Tibial nerve (tissue), 4 donors: ENCODE measurements around the gene SPATA25. TPM values are rescaled to one million over a fixed set of nuclear protein-coding genes. Genes with fewer than 3 reads are reported as not detected.

Experiments
- DNase-seq, 2 donors: peaks; one replicate each; pipeline ENCODE4 v3.0.0-alpha.2; 2019; ENCODE audit warnings: low spot score in 2 of 2
- H3K27ac ChIP-seq, 4 donors: fragments of 200-600 bp; sonication (generic) in 3 of 4; one replicate each; pipeline ENCODE4 v1.5.1; 2017 to 2019; ENCODE audit warnings: mild to moderate bottlenecking in 1 of 4
- H3K27me3 ChIP-seq, 2 donors: fragments of 200-600 bp; sonication (generic) in 1 of 2; one replicate each; pipeline versions ENCODE4 v1.5.1 to v1.6.0; 2017 to 2019
- H3K36me3 ChIP-seq, 3 donors: fragments of 200-600 bp; sonication (generic); one replicate each; pipeline ENCODE4 v1.5.1; 2018 to 2019
- H3K4me1 ChIP-seq, 4 donors: fragments of 200-600 bp; sonication (generic) in 3 of 4; one replicate each; pipeline ENCODE4 v1.5.1; 2017 to 2019
- H3K4me3 ChIP-seq, 4 donors: fragments of 200-600 bp; sonication (generic) in 3 of 4; one replicate each; pipeline ENCODE4 v1.5.1; 2017 to 2019; ENCODE audit warnings: mild to moderate bottlenecking in 1 of 4, moderate library complexity in 1 of 4
- H3K9me3 ChIP-seq, 4 donors: fragments of 200-600 bp; sonication (generic) in 3 of 4; one replicate each; pipeline ENCODE4 v1.5.1; 2017 to 2019
- EP300 ChIP-seq, 2 donors: sonication (generic); formaldehyde crosslinking; IDR thresholded peaks; one replicate each; pipeline ENCODE4 v1.6.1; 2017; ENCODE audit warnings: antibody characterized with exemption in 2 of 2, mild to moderate bottlenecking in 1 of 2
- POLR2A ChIP-seq, 2 donors: fragments of 450-650 bp; IDR thresholded peaks; one replicate each; pipeline ENCODE4 v1.6.1; 2017; ENCODE audit warnings: antibody characterized with exemption in 2 of 2, mild to moderate bottlenecking in 2 of 2, moderate library complexity in 2 of 2
- WGBS, 2 donors: methylation state at CpG; one replicate each; pipeline ENCODE4 v1.1.5; 2018; 5-methylcytosine and 5-hydroxymethylcytosine counted together
- total RNA-seq, 4 donors: library from RNA; depleted of rRNA; stranded (reverse); fragments of >200 nt; gene quantifications; one replicate each; pipeline ENCODE4 v1.1.0, GENCODE V29; 2016
- TF ChIP-seq, protein P1 (sequence below), 5 experiments: fragments of 200-600 bp in 3 of 5; fragments of 450-650 bp in 2 of 5; sonication (generic) in 3 of 5; IDR thresholded peaks; one replicate each; pipeline ENCODE4 v1.5.1; 2016 to 2019; ENCODE audit warnings: antibody characterized with exemption in 5 of 5, mild to moderate bottlenecking in 3 of 5, moderate library complexity in 2 of 5

The SPATA25 gene
- total RNA-seq, 4 donors from 2014 or later, result 2.6 to 18.3 (median 7.9) TPM

DNA sequence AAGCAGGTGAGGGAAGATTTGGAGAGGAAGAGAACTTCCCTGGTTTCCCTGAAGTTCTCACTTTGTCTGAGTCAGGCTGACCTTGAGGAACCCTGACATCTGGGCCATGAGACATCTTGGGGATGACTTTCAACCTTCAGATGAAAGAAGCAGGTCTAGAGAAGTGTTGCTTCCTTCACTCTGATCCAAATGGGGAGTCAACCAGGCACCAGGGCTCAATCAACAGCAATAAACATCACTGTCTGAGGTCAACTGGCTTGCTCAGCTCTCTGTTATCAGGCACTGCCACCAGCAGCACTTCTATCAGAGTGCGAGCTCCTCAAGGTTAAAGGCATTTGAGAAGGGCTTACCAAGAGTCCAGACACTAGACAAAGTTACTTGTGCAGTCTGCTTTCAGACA, 36.5 kb downstream of the SPATA25 start:
- no peaks in the 10 kb centered on the region for H3K9me3 ChIP-seq
- H3K27me3 ChIP-seq, result no peaks in the 10 kb centered on the region
- no peak overlapping the region for H3K4me3 ChIP-seq
- no peak overlapping the region for H3K27ac ChIP-seq
- H3K4me1 ChIP-seq, result peaks cover 0 to 33% (median 10%) of the 10 kb centered on the region in 4 donors
- 88 to 100% methylated on average over 1 of the region's 1 CpG for WGBS, 2 donors
- no peak for DNase-seq
- peaks cover 0 to 86% (median 10%) of the 10 kb centered on the region in 3 donors for H3K36me3 ChIP-seq
- no peak for TF ChIP-seq POLR2A (IDR thresholded peaks at IDR 0.05)
- TF ChIP-seq, protein P1, sequence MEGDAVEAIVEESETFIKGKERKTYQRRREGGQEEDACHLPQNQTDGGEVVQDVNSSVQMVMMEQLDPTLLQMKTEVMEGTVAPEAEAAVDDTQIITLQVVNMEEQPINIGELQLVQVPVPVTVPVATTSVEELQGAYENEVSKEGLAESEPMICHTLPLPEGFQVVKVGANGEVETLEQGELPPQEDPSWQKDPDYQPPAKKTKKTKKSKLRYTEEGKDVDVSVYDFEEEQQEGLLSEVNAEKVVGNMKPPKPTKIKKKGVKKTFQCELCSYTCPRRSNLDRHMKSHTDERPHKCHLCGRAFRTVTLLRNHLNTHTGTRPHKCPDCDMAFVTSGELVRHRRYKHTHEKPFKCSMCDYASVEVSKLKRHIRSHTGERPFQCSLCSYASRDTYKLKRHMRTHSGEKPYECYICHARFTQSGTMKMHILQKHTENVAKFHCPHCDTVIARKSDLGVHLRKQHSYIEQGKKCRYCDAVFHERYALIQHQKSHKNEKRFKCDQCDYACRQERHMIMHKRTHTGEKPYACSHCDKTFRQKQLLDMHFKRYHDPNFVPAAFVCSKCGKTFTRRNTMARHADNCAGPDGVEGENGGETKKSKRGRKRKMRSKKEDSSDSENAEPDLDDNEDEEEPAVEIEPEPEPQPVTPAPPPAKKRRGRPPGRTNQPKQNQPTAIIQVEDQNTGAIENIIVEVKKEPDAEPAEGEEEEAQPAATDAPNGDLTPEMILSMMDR (IDR thresholded peaks at IDR 0.05), result no peak
- no peak for TF ChIP-seq EP300 (IDR thresholded peaks at IDR 0.05)

- 88 to 95% methylated on average over 2 of the region's 2 CpGs for WGBS, 2 donors
- TF ChIP-seq POLR2A (IDR thresholded peaks at IDR 0.05) (no peak), EP300 (IDR thresholded peaks at IDR 0.05) (no peak)
- TF ChIP-seq, protein P1 (IDR thresholded peaks at IDR 0.05), result no peak
- Histone ChIP-seq H3K4me1 (peaks cover 0 to 26% (median 5%) of the 10 kb centered on the region in 4 donors), H3K27ac (no peak overlapping the region), H3K27me3 (no peaks in the 10 kb centered on the region), H3K36me3 (peaks cover 0 to 93% (median 10%) of the 10 kb centered on the region in 3 donors), H3K4me3 (no peak overlapping the region), H3K9me3 (no peaks in the 10 kb centered on the region)
- DNase-seq, result no peak
These were observed 37.2 kb downstream of the SPATA25 start for GRCh38 chr20:45850238-45850637.

GRCh38 chr20:45848969-45849582, 38.3 kb downstream of the SPATA25 start:
- DNase-seq, result no peak
- Histone ChIP-seq H3K36me3 (peaks cover 0 to 93% (median 14%) of the 10 kb centered on the region in 3 donors), H3K9me3 (no peaks in the 10 kb centered on the region), H3K27me3 (no peaks in the 10 kb centered on the region), H3K4me3 (no peak overlapping the region), H3K27ac (no peak overlapping the region), H3K4me1 (peaks cover 0 to 16% (median 0%) of the 10 kb centered on the region in 4 donors)
- 88 to 93% methylated on average over 8 of the region's 8 CpGs for WGBS, 2 donors
- TF ChIP-seq, protein P1 (IDR thresholded peaks at IDR 0.05), result no peak
- TF ChIP-seq POLR2A (IDR thresholded peaks at IDR 0.05) (no peak), EP300 (IDR thresholded peaks at IDR 0.05) (no peak)

GRCh38 chr20:45848421-45848820, 39.0 kb downstream of the SPATA25 start:
- no peak for TF ChIP-seq POLR2A (IDR thresholded peaks at IDR 0.05)
- no peak for TF ChIP-seq EP300 (IDR thresholded peaks at IDR 0.05)
- TF ChIP-seq, protein P1 (IDR thresholded peaks at IDR 0.05), result no peak
- no peak overlapping the region for H3K27ac ChIP-seq

DNA sequence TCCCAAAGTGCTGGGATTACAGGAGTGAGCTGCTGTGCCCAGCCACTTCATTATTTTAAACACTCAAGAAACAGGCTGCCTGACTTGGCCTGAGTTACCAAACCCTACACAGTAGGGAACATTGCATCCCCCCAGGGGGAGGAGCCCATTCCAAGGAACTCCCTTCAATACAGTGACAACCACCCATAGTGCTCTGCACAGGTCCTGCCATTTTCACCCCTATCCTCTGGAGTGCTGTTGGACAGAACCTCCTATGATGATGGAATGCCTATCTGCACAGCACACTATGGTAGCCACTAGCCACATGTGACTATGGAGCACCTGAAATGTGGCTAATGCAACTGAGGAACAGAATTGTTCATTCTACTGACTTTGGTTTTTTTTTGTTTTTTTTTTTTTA, 42.0 kb downstream of the SPATA25 start:
- H3K27ac ChIP-seq, result no peak overlapping the region
- no peaks in the 10 kb centered on the region for H3K27me3 ChIP-seq
- H3K36me3 ChIP-seq, result peaks cover 0 to 94% (median 21%) of the 10 kb centered on the region in 3 donors
- peaks cover 0 to 29% (median 0%) of the 10 kb centered on the region in 4 donors for H3K4me1 ChIP-seq
- DNase-seq, result no peak
- TF ChIP-seq EP300 (IDR thresholded peaks at IDR 0.05), result no peak
- TF ChIP-seq, protein P1 (IDR thresholded peaks at IDR 0.05), result no peak
- no peak for TF ChIP-seq POLR2A (IDR thresholded peaks at IDR 0.05)
- no peaks in the 10 kb centered on the region for H3K9me3 ChIP-seq
- H3K4me3 ChIP-seq, result no peak overlapping the region

More at GRCh38 chr20:45848421-45848820, 39.0 kb downstream of the SPATA25 start:
- no peaks in the 10 kb centered on the region for H3K27me3 ChIP-seq
- no peaks in the 10 kb centered on the region for H3K9me3 ChIP-seq
- no peak for DNase-seq
- peaks cover 0 to 18% (median 0%) of the 10 kb centered on the region in 4 donors for H3K4me1 ChIP-seq
- 92 to 96% methylated on average over 8 of the region's 8 CpGs for WGBS, 2 donors
- no peak overlapping the region for H3K4me3 ChIP-seq
- peaks cover 0 to 93% (median 16%) of the 10 kb centered on the region in 3 donors for H3K36me3 ChIP-seq
